ENCODE data around the gene TIMM22. TPM values are rescaled to one million over a fixed set of nuclear protein-coding genes. Genes with fewer than 3 reads are reported as not detected.

Gene TIMM22
- total RNA-seq, 1 donor from 2014 or later: 22.9 TPM

DNA sequence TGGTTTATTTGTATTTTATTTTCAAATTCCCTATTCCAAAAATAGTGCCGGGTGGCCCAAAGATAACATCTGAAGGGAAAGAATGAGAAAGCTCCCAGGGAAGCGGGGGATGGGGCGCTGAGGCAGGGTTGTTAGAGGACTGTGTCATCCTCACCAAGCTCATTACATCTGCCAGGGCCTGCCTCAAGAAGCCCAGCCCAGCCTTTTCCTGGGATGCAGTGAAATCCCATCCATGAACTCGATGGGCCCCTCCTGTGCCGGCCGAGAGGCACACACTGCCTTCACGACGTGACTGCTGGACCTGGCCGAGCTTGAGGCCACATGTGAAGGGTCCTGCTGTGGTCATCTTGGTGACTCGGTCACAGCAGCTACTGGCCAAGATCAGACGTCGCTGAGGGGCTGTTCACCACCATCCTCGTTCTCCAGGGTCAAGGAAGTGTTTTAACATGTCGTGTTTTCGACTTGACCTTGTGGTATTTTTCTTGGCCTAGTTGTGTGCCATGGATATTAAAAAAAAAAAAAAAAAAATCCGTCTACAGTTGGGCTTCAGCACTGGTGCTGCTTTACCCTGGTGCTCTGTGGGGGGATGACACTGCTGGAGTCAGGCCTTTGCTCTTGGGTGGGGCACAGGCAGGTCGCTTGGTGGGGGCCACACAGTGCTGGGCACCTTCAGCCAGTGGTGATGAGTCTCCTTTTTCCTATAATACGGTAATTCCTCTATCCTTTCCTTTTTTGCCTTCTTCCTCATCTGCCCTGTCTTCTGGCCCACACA, 4.9 kb downstream of the TIMM22 start:
- DNase-seq (ENCODE audit: extremely low read depth, low read depth, low spot score): no peak

GRCh38 chr17:1002412-1002753, 5.5 kb downstream of the TIMM22 start:
- DNase-seq (ENCODE audit: extremely low read depth, low read depth, low spot score): no peak

DNA sequence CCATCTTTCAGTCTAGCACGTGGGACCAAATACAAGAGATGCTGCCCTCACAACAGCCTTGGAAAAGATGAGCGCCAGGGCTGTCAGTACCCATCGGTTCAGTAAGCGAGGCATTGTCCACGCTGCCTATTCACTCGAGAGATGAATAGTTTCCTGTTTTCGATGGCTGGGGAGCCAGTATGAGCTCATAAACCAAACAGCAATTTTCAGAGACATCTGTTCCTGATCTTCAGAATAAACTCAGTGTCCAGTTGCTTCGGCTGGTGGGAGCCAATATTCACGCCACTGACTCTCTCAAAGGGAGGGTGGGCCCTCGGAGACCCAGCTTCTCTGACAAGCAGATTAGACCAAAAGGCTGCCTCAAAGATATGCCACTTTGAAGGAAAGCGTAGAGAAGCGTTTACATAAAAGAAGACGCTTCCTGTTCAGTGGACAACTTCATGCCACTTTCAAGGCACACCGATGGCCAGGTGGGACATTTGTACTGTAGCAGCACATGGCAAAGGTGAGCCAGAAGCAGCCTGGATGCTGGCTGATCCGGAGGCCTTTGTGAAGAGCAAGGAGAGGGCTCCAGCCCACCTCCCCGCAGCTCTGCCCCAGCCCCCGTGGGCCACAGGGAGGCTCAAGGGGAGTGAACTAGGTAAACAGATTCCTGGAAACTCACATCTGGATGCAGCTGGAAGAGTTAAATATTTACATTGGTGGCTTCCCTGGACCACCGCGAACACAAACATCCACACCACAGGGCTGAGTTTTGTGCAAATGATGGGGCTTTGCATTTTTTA, 6.0 kb downstream of the TIMM22 start:
- no peak for DNase-seq (ENCODE audit: extremely low read depth, low read depth, low spot score)

DNA sequence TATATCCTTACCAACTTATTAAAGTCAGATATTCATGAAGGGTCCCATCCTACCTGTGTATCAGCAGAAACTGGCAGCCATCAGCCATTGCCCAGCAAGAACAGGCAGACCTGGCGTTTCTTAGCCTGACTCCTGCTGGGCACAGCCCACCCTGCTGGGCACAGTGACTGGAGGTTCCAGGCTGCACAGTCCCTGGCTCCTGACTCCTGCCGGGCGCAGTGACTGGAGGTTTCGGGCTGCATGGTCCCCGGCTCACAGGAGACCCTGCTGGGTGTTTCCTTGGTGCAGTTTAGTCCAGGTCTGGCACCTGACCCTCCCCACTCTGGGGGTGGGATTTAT, 6.7 kb downstream of the TIMM22 start:
- DNase-seq (ENCODE audit: extremely low read depth, low read depth, low spot score): no peak

GRCh38 chr17:1003972-1004768, 7.2 kb downstream of the TIMM22 start:
- peak; percentile 37 for DNase-seq (ENCODE audit: extremely low read depth, low read depth, low spot score)

DNA sequence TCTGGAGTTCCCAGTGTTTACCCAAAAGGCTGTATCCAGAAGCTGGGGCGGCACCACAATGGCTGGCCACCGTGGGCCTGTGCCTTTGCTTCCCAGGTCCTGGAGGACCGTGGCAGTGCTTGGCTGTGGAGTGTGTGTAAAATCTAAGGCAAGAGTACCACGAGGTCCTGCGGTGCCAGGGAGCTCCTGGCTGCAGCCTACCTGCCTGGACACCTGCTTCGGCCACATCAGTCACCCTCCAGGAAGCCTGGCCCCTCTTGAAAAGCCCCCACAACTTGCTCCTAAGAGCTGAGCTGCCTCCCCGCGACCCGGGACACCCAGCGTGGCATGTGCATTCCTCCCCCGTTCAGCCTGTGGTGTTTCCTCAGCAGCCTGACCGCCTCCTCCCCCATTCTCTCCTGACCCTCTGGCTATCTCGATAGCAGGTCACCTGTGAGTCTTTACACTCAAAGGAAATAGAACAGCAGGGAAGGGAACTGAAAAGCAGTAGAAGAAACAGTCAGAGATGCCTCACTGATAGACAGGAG, 7.9 kb downstream of the TIMM22 start:
- no peak for DNase-seq (ENCODE audit: extremely low read depth, low read depth, low spot score)

GRCh38 chr17:1005361-1005946, 8.5 kb downstream of the TIMM22 start:
- peak; percentile 36 for DNase-seq (ENCODE audit: extremely low read depth, low read depth, low spot score)

DNA sequence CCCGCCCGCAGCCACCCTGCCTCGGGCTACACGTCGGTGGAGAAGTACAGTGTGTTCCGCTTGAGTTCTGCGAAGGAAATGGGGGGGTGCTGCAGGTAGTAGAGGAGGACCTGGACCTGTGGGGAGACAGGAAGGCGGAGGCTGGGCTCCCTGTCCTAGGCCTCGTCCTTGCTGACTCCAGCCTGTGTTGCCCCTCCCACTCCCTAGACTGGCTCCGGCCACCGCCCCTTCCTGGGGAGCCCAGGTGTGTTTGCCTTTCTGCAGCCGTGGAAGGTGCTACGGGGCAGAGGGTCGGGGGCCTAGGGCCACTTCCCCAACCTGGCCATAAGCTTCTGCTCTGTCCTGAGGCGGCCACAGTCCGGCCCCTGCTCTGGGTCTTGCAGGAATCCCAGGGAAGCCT, 9.1 kb downstream of the TIMM22 start:
- no peak for DNase-seq (ENCODE audit: extremely low read depth, low read depth, low spot score)

DNA sequence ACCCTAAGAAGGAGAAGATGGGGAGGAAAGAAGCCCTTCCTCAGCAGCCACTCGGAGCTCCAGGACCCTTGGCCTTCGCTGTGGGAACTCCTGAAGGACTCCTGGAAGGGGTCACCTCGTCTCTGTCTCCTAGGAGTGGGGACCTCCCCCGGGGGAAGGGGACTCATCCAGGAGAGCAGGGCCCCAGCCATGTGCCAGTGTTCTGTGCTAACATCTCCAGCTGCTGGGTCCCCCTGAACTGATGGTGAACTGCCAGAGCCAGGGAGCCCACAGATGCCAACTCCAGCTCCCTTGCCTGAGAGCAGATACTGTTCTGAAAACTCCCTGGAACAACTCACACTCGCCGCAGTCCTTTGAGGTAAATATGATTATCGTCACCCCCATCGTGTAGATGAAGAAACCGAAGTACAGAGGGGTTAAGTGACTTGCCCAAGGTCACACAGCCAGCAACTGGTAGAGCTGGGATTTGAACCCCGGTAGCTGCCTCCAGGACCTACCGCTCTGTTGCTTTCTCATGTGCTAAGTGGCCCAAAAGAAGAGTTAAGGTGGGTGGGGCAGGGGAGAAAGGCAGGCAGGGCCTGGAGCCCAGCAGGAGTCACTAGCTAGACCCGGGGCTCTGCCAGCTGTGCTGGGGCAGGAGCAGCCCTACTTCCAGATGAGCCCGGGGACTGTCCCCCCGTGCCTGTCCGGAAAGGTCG, 10.5 kb downstream of the TIMM22 start:
- DNase-seq (ENCODE audit: extremely low read depth, low read depth, low spot score): no peak

DNA sequence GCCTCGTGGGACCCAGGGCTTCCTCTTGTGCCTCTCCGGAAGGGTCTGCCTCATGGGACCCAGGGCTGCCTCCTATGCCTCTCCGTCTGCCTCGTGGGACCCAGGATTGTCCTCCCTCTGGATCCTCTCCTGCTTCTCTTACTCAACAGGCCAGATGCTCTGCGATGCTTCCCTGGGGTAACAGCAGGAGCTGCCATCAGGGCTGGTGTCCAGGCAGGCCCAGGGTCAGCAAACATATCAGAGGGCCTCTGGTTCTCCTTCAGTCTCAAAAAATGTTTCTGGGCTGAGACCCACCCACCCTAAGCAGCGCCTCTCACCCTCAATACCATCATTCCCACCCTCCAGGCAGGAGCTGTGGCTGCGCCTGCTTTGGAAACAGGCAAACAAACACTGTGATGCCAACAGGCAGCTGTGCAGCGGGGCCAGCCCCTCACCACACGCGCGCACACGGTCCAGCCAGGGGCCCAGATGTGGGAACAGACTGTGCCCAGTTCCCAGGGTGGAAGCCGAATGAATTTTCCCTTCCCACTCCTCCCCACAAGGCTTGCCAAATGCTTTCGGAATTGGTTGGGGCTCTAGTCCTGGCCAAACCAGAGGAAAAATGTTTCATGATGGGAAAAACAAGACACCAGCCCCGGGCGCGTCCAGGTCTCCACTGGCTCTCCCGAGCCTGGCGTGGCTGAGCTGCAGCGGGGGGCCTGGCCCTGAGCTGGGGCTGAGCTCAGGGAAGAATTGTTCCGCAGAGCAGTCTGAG, 11.3 kb downstream of the TIMM22 start:
- no peak for DNase-seq (ENCODE audit: extremely low read depth, low read depth, low spot score)

DNA sequence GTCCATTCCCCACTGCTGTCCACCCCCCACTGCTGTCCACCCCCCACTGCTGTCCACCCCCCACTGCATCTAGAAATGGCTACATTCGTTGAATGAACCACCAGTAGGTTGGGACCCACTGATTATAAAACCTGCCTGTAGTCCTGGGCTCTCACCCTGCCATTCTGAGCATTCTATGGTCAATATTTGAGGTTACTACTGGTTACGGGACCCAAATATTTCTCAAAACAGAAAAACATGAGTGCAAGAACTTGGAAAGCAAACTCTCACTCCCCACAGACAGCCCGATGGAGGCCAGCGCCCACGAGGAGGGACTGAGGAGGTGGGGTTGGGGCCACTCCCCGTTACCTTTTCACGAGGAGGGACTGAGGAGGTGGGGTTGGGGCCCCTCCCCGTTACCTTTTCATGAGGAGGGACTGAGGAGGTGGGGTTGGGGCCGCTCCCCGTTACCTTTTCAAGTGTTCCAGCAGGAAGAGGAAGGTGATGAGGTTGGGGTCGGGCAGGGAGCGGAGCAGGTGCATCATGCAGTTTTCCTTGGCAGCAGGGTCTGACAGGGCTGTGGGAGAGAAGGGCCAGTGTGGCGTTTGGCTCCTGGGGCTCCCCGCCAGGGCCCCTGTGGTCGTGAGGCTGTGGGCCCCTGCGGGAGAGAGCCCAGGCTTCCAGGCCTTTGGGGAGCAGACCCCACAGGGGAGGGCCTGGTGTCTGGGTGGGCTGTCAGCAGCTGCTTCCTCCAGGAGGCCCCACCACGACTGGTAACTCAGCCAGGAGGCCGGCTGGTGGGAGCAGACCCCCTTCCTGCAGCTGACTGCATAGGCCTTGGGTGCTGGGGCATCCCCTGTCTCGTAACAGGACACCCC, 12.5 kb downstream of the TIMM22 start:
- DNase-seq (ENCODE audit: extremely low read depth, low read depth, low spot score): no peak

- DNase-seq (ENCODE audit: extremely low read depth, low read depth, low spot score): no peak
Measured at GRCh38 chr17:1010086-1010450, 13.1 kb downstream of the TIMM22 start.

GRCh38 chr17:1010586-1010985, 13.7 kb downstream of the TIMM22 start:
- DNase-seq (ENCODE audit: extremely low read depth, low read depth, low spot score): no peak

- no peak for DNase-seq (ENCODE audit: extremely low read depth, low read depth, low spot score)
Measured at GRCh38 chr17:1011138-1011537, 14.2 kb downstream of the TIMM22 start.

DNA sequence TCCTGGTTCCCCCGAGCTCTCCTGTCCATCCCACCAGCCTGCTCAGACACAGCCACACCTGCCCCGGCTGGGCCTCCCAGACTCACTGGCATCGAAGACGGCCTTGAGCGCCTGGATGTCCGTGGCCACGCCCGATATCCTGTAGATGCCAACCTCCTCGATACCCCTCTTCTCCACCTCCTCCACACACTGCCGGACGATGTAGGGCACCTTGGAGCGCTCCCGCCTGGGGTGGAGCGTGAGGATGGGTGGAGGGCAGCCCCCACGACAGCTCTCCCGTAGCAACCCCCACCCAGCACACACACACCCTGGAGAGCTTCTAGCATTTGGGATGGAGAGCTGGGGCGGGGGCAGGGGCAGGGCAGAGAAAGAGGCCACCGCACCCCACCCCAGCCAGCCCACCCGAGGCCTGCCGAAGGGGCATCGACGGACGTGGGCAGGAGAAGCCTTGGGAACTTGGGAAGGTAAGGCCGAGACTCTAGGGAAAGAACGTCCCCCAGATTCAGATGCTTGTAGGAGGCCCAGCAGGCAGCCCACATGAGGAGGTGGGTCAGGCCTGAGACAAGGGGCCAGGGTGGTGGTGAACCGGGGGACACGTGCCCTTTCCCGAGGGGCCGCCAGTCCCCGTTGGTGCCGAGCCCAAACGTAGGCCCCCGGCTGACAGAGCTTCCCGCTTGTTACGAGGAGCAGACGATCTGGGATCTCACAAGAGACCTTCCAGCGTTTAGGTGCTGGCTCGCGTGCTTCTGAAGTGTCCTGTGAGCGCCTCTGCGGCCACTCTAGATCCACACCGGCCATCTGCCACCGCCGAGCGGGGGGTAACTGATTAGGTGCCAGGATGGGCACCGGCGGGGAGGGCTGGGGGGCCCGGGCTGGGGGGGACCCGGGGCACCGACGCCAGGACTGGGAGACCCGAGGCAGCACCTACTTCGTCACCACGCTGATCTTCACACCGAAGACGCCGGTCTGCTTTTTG, 15.1 kb downstream of the TIMM22 start:
- DNase-seq (ENCODE audit: extremely low read depth, low read depth, low spot score): no peak

DNA sequence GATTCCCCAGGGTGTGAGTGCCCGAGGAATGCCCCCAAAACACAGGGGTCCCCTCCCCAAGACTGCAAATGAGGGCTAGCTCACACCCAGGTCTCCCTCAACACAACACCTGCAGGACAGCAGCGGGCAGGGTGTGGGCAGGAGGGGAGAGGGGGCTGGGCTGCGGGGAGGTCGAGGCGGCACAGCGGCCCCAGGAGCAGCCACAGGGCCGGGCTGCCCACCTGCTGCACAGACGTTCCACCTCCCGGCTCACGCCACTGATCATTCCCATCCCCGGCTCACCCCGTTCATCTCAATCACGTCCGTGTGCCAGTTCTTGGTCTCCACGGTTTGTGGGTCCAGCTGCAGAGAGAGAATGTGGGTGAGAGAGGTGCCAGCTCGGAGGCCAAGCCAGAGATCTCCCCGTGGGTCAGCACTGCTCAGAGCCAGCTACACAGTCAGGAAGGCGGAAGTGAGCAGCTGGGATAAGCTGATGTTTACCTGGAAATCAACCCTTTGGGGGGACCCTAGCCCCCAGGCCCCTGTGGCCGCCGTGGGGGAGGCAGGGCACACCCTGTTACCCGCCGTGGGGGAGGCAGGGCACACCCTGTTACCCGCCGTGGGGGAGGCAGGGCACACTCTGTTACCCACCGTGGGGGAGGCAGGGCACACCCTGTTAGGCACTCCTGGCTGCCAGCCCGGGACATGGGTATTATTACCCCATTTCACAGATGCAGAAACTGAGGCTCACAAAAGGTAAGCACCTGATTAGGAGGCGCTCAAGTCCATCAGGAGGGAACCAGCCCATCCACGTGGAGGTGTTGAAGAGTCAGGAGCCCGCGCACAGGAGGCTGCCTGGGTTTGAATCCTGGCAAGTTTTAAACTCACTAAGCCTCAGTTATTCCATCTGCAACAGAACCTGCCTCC, 16.1 kb downstream of the TIMM22 start:
- no peak for DNase-seq (ENCODE audit: extremely low read depth, low read depth, low spot score)

DNA sequence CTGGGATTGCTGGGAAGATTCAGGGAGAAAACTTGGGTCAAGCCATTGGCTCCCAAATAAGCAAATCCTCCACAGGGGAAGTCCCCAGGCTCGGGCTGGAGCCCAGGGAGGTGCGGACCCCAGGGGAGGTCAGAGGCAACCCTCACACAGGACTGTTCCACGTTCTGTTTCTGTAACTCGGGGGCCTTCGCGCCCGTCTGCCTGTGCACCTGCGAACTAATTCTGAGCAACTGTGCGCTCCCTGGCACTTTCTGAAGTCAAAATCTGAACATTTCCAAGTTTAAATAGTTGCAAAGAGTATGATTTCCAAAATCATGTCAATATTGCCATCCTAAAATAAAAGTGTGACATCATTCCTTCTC, 16.8 kb downstream of the TIMM22 start:
- no peak for DNase-seq (ENCODE audit: extremely low read depth, low read depth, low spot score)
